CD4-positive, alpha-beta T cell treated with Interleukin-6 for 4 hours (primary cell): ENCODE data around the gene STX3.
"Not testable (repeated sequence)": the region's sequence is repeated elsewhere in the genome, so short reads cannot be mapped to it uniquely, and the experiment has no call there.

ENCODE experiments used
- DNase-seq: peaks from one replicate; pipeline ENCODE4 v3.0.0-alpha.2; 2020; ENCODE audit warnings: mixed read lengths

STX3 gene

GRCh38 chr11:59847626-59848025, 92.5 kb downstream of the STX3 start:
- no peak for DNase-seq

- DNase-seq: not testable (repeated sequence)
Observed at GRCh38 chr11:59848439-59848838, 93.3 kb downstream of the STX3 start.

- DNase-seq: no peak
Observed at GRCh38 chr11:59849129-59849528, 94.0 kb downstream of the STX3 start.

- not testable (repeated sequence) for DNase-seq
Observed at GRCh38 chr11:59849551-59849950, 94.4 kb downstream of the STX3 start.

- not testable (repeated sequence) for DNase-seq
Observed at GRCh38 chr11:59851416-59851815, 96.2 kb downstream of the STX3 start.

GRCh38 chr11:59854871-59855270, 99.7 kb downstream of the STX3 start:
- no peak for DNase-seq
